HEK293 (cell line): Measurements from ENCODE around the gene CYP1B1.

ENCODE experiments used
- MEIS1 ChIP-seq: sonication (generic); formaldehyde crosslinking; IDR thresholded peaks from 2 replicates; pipeline ENCODE4 v1.8.1; 2022; ENCODE audit warnings: missing genetic modification reagents, mild to moderate bottlenecking, borderline replicate concordance
- YY1 ChIP-seq: fragments of 450-650 bp; formaldehyde crosslinking; IDR thresholded peaks from 2 replicates; pipeline ENCODE4 v1.5.1; 2018; ENCODE audit warnings: missing biosample characterization, missing genetic modification characterization
- ZNF302 ChIP-seq: fragments of 450-650 bp; formaldehyde crosslinking; IDR thresholded peaks from 2 replicates; pipeline ENCODE4 v1.5.1; 2016; ENCODE audit warnings: missing biosample characterization, missing genetic modification characterization, low read depth
- ZNF324 ChIP-seq: fragments of 450-650 bp; formaldehyde crosslinking; IDR thresholded peaks from 2 replicates; pipeline ENCODE4 v1.5.1; 2016; ENCODE audit warnings: missing biosample characterization, missing genetic modification characterization
- ZNF335 ChIP-seq: fragments of 450-650 bp; formaldehyde crosslinking; conservative IDR thresholded peaks from 2 replicates; pipeline ENCODE4 v1.5.1; 2016; ENCODE audit warnings: missing biosample characterization, missing genetic modification characterization
- ZNF354C ChIP-seq: fragments of 450-650 bp; formaldehyde crosslinking; IDR thresholded peaks from 2 replicates; pipeline ENCODE4 v1.5.1; 2016; ENCODE audit warnings: missing biosample characterization, missing genetic modification characterization, low read depth, borderline replicate concordance
- ZNF521 ChIP-seq: fragments of 450-650 bp; formaldehyde crosslinking; IDR thresholded peaks from 2 replicates; pipeline ENCODE4 v1.5.1; 2017; ENCODE audit warnings: missing biosample characterization, mild to moderate bottlenecking, missing genetic modification characterization
- ZNF785 ChIP-seq: fragments of 450-650 bp; formaldehyde crosslinking; IDR thresholded peaks from 2 replicates; pipeline ENCODE4 v1.5.1; 2016; ENCODE audit warnings: missing biosample characterization, missing genetic modification characterization
- TF ChIP-seq, protein P1 (sequence below): fragments of 450-650 bp; formaldehyde crosslinking; IDR thresholded peaks from 2 replicates; pipeline ENCODE4 v1.5.1; 2016; ENCODE audit warnings: missing biosample characterization, missing genetic modification characterization
- TF ChIP-seq, protein P2 (sequence below): fragments of 450-650 bp; formaldehyde crosslinking; IDR thresholded peaks from 2 replicates; pipeline ENCODE4 v1.5.1; 2016; ENCODE audit warnings: missing biosample characterization, missing genetic modification characterization

DNA sequence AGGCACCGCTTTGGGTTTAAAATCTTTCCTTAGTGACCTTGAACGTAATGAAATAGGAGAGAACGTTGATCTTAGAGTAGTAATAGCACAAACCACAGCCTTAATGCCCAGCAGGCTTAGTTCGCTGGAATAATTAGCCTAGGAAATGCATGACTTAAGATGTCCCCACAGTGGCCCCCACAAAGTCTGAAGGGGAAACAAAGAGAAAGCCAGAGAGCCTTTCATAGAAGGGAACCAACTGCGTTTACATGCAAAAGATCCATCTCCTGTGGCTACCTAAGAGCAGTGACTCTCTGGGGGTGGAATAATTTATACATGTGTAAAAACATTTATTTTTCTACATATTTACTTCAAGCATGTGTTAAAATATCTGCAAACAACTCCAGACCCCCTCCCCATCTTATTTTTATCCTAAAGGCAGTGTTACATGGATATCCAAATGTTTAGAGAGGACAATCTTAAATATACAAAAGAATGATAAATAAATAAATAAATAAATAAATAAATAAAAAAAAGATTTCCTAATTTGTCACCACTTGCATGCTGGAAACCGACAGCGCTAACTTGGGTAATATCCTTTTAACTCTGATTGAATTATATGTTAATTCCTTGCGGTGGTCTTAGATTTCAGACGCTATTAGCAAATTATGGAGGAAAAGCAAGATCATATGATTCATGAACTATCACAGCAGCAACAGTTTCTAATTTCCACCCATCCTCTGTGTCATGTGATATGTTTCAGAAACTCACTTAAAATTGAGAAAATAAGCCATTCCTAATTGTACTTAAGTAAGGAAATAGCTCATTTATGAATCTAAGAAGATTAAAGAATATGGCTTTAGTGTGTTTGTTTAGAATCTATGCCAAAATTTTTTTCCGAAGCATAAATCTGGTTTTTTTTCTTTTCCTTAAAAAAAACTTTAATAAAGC lies 23.4 kb upstream of the CYP1B1 start:
- TF ChIP-seq ZNF354C (0 out of 2 replicates have a peak, but pooled peaks have one; percentile 57), YY1 (tag by site-specific recombination) (no peak), ZNF521 (no peak), ZNF335 (tag by site-specific recombination) (no peak), ZNF785 (tag by site-specific recombination) (no peak), MEIS1 (CRISPR knock-in tag) (no peak), ZNF324 (no peak), ZNF302 (tag by site-specific recombination) (no peak)
- TF ChIP-seq, protein P1, sequence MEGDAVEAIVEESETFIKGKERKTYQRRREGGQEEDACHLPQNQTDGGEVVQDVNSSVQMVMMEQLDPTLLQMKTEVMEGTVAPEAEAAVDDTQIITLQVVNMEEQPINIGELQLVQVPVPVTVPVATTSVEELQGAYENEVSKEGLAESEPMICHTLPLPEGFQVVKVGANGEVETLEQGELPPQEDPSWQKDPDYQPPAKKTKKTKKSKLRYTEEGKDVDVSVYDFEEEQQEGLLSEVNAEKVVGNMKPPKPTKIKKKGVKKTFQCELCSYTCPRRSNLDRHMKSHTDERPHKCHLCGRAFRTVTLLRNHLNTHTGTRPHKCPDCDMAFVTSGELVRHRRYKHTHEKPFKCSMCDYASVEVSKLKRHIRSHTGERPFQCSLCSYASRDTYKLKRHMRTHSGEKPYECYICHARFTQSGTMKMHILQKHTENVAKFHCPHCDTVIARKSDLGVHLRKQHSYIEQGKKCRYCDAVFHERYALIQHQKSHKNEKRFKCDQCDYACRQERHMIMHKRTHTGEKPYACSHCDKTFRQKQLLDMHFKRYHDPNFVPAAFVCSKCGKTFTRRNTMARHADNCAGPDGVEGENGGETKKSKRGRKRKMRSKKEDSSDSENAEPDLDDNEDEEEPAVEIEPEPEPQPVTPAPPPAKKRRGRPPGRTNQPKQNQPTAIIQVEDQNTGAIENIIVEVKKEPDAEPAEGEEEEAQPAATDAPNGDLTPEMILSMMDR = no peak
- TF ChIP-seq, protein P2, sequence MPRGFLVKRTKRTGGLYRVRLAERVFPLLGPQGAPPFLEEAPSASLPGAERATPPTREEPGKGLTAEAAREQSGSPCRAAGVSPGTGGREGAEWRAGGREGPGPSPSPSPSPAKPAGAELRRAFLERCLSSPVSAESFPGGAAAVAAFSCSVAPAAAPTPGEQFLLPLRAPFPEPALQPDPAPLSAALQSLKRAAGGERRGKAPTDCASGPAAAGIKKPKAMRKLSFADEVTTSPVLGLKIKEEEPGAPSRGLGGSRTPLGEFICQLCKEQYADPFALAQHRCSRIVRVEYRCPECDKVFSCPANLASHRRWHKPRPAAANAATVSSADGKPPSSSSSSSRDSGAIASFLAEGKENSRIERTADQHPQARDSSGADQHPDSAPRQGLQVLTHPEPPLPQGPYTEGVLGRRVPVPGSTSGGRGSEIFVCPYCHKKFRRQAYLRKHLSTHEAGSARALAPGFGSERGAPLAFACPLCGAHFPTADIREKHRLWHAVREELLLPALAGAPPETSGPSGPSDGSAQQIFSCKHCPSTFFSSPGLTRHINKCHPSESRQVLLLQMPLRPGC (tag by site-specific recombination) = no peak
